A673 (cell line): ENCODE data around the gene SLC16A3.

ENCODE experiments used
- EZH2 ChIP-seq: fragments of 200-600 bp; sonication (generic); IDR thresholded peaks from 2 replicates; pipeline ENCODE4 v1.6.1; 2017; ENCODE audit warnings: borderline replicate concordance, low read depth, mild to moderate bottlenecking, mixed read lengths, antibody characterized with exemption, low read length; ENCODE audit not compliant: poor library complexity, severe bottlenecking
- TF ChIP-seq, protein P1 (sequence below): fragments of 300-800, 200-600 bp; sonication (generic); conservative IDR thresholded peaks from 2 replicates; pipeline ENCODE4 v1.5.1; 2017; ENCODE audit warnings: low read depth, mild to moderate bottlenecking, antibody characterized with exemption, low read length, moderate library complexity, mixed read lengths

DNA sequence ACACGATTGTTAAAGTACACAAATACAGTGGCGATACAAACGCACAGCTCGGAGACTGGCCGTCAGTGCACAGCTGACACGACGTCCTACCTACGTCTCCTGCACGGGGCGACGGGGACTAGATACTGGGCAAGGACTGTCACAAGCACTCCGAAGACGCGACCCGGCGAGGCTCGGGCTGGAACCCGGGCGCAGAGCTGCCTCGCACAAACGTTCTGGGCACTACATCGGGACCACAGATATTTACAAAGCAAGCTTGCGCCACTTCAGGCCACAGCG is 13.8 kb downstream of the SLC16A3 start:
- TF ChIP-seq, protein P1, sequence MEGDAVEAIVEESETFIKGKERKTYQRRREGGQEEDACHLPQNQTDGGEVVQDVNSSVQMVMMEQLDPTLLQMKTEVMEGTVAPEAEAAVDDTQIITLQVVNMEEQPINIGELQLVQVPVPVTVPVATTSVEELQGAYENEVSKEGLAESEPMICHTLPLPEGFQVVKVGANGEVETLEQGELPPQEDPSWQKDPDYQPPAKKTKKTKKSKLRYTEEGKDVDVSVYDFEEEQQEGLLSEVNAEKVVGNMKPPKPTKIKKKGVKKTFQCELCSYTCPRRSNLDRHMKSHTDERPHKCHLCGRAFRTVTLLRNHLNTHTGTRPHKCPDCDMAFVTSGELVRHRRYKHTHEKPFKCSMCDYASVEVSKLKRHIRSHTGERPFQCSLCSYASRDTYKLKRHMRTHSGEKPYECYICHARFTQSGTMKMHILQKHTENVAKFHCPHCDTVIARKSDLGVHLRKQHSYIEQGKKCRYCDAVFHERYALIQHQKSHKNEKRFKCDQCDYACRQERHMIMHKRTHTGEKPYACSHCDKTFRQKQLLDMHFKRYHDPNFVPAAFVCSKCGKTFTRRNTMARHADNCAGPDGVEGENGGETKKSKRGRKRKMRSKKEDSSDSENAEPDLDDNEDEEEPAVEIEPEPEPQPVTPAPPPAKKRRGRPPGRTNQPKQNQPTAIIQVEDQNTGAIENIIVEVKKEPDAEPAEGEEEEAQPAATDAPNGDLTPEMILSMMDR, result no peak
- no peak for TF ChIP-seq EZH2
